GM18519 (cell line): ENCODE data around the gene CTNNAL1.
"Not testable (repeated sequence)": the region's sequence is repeated elsewhere in the genome, so short reads cannot be mapped to it uniquely, and the experiment has no call there.

Source experiments
- ATAC-seq: cut with Tn5 transposase; IDR thresholded peaks from one replicate; pipeline ENCODE4 v1.9.1; 2021; ENCODE audit warnings: mild to moderate bottlenecking, moderate library complexity; ENCODE audit not compliant: unreplicated experiment, low FRiP score

CTNNAL1 gene

DNA sequence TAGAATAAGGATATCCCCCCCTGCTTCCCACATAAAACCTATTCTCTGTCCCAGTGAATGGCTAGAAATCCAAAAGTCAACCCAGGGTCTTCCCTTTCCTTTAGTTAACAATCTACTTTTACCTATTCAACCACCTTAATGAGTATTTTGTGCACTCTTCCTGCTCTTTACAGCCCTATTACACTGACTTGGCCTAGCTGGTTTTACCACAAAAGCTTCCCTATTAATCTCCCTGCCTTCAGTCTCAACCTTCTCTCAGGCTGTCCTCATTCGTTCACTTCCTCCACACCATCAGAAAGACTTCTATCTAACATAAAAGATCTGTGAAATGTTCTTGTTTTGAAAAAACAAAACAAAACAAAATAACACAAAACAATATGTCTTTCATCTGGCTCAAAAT lies 16.2 kb downstream of the CTNNAL1 start:
- no peak for ATAC-seq

GRCh38 chr9:108996643-108997042 lies 16.7 kb downstream of the CTNNAL1 start:
- ATAC-seq: no peak

GRCh38 chr9:108994695-108995094 lies 18.6 kb downstream of the CTNNAL1 start:
- peak; percentile 90 for ATAC-seq

- no peak for ATAC-seq
Measured at GRCh38 chr9:108991479-108991878, 21.8 kb downstream of the CTNNAL1 start.

DNA sequence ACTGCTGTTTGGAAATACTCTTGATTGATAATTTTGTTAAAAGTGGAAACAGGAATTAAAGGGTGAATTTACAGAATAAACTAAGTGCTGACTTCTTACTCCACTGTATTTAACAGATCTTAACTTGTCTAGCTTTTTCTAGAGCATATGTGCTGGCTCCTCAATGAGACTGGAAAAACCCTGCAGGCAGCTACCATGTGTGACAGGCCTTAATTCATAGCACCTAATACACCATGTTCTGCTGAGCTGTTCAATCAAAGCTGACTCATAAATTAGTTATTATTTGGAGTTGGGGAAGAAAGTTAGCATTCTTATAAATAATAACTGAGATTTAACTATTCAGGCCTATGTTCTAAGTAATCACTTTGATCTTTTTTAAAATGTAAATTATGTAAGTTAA lies 29.4 kb downstream of the CTNNAL1 start:
- ATAC-seq: no peak

DNA sequence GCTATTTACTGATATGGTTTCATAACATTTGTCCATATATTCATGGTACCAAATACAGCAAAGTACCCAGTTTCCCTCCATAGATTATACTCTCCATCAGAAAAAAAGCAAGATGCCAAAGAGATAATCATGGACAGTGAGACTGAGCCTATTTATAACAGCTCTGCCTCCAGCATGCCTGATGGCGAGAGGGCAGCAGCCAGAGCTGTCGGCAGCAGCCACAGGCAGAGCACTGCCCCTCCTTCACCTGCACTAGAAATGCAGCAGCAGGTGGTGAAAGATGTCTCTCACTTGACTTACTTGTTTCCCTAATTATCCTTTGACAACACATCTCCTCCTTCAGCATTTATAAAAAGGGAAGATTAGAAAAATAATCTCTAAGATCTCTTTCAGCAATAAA lies 32.4 kb downstream of the CTNNAL1 start:
- no peak for ATAC-seq

DNA sequence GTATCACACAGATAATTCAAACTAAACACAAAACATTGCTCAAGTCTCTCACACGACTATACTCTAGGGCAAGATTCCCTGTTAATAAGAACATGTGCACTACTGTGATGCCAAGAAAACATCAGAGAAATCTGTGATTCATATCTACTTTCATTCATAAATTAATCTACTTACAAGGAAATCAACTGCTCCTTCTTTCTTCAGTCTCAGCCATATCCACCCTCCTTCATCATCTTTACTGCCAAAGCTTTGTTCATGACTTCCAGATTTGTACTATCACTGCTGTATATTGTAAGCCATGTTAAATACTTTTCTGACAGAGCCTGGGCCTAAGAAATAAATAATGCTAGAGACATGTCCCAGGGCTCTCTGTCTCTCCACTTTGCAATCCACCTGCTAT lies 35.1 kb downstream of the CTNNAL1 start:
- ATAC-seq: no peak

GRCh38 chr9:108973895-108974294 lies 39.4 kb downstream of the CTNNAL1 start:
- no peak for ATAC-seq

DNA sequence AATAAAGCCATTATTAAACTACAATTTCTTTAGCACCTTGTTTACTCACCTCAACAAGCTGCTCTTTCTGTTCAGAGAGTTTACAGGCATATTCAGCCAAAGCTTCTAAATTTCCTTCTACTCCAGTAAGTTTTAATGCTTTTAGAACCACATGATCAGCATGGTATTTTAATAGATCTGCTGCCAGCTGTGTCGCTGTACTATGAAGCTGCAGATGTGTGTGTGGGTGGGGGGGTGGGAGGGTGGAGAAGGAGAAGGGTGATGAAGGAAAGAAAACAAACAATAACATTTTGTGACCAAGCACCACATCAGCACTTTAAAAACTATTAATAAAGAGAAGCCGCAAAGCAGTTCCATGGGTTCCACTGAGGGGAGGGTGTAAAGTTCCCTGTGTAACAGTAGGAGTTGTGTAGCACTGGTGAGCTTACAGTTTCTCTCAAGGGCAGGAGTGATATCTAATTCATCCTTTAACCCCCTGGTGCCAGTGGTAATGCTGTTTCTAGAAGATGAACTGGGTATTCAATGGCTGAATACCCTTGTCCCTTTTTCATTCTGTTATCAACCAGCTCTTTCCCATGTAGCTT lies 40.6 kb downstream of the CTNNAL1 start:
- ATAC-seq: no peak

GRCh38 chr9:108972186-108972585 lies 41.1 kb downstream of the CTNNAL1 start:
- no peak for ATAC-seq

- not testable (repeated sequence) for ATAC-seq
Measured at GRCh38 chr9:108971392-108971791, 41.9 kb downstream of the CTNNAL1 start.

GRCh38 chr9:108967916-108968315 lies 45.4 kb downstream of the CTNNAL1 start:
- ATAC-seq: no peak

GRCh38 chr9:108963459-108964143 lies 49.7 kb downstream of the CTNNAL1 start:
- no peak for ATAC-seq

DNA sequence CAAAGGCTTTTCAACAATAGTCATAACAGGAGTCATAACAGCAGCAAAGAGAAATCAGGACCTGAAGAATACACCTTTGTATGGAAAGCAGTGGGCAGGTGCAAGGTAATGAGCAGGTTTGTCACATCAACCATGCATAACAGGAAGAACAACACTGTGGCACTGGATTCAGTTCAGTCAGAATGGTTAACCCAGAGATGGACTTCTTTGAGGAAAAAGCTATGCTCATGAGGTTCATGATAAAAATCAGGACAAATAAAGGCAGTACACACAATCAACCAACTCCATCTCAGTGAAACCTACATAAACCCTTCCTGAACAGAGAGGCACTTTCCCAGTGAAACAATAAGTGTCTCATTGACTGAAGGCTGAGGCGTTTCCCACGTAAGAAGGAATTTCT lies 52.1 kb downstream of the CTNNAL1 start:
- ATAC-seq: no peak

- ATAC-seq: no peak
Measured at GRCh38 chr9:108960331-108960730, 53.0 kb downstream of the CTNNAL1 start.

- no peak for ATAC-seq
Measured at GRCh38 chr9:108956631-108957026, 56.7 kb downstream of the CTNNAL1 start.

- no peak for ATAC-seq
Measured at GRCh38 chr9:108956022-108956630, 57.2 kb downstream of the CTNNAL1 start.

DNA sequence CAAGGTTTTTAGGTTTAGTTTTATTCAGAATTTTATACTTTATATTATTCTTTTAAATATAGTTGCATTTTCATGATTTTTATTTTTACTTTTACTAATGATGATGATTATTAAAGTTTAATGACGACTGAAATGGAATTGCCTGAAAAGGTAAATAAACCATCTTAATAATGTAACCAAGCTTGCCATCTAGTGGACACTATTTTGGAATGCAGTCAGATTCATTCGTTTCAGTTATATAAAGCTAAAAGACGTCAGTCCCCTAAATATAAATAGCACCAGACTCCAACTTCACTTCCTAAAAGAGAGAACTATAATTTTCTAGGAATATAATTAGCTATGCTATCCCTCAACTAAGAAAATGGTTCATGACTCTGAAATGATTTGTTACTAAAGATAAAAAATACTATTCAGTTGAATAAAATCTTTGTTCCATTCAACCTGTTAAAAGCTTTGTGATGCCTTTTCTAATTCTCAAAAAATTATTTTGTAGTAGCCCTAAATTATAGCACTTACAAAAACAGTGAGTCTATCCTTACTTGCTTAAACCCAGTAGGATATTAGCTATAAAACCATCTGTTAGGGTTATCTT lies 59.2 kb downstream of the CTNNAL1 start:
- no peak for ATAC-seq

GRCh38 chr9:108951578-108951977 lies 61.7 kb downstream of the CTNNAL1 start:
- no peak for ATAC-seq

- no peak for ATAC-seq
Measured at GRCh38 chr9:108950168-108950567, 63.1 kb downstream of the CTNNAL1 start.

GRCh38 chr9:108939975-108940374 lies 73.3 kb downstream of the CTNNAL1 start:
- no peak for ATAC-seq
